Measurements from ENCODE around the gene VAMP3. TPM values are rescaled to one million over a fixed set of nuclear protein-coding genes. Genes with fewer than 3 reads are reported as not detected.

Gene VAMP3
- total and polyA plus RNA-seq, 9 donors = 50.4 to 220 (median 93.5) TPM

DNA sequence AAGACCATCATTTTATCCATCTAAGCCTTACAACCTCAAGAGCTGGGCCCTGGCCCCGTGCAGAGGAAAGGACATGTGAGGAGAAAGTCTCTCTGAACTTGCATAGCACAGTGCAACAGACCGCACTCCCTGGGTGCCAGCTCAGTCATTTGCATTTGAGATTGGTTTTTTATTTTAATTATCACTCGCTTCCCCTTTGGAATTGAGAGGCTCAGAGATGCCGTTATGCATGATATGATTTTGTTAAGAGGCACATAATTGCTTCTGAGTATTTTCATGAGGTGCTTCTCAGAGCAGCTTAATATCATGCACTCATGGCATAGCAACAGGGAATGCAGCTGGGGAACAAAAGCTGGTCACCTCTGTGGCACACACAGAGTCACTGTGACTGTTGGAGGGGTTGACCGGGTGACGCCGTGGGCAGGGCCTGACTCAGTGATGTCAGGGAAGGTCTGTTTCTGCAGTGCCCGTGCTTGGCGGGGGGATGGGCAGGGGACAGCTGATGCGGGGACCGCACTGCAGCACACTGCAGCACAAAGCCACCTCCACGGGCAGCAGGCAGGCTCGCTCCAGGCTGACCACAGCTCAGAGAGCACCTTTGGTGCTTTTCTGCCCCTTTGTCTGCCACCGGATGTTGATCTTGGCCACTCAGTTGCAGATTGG lies 43.2 kb upstream of the VAMP3 start:
- no peak for TF ChIP-seq EP300 (IDR thresholded peaks at IDR 0.05)
- TF ChIP-seq, protein P1, sequence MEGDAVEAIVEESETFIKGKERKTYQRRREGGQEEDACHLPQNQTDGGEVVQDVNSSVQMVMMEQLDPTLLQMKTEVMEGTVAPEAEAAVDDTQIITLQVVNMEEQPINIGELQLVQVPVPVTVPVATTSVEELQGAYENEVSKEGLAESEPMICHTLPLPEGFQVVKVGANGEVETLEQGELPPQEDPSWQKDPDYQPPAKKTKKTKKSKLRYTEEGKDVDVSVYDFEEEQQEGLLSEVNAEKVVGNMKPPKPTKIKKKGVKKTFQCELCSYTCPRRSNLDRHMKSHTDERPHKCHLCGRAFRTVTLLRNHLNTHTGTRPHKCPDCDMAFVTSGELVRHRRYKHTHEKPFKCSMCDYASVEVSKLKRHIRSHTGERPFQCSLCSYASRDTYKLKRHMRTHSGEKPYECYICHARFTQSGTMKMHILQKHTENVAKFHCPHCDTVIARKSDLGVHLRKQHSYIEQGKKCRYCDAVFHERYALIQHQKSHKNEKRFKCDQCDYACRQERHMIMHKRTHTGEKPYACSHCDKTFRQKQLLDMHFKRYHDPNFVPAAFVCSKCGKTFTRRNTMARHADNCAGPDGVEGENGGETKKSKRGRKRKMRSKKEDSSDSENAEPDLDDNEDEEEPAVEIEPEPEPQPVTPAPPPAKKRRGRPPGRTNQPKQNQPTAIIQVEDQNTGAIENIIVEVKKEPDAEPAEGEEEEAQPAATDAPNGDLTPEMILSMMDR (IDR thresholded peaks at IDR 0.05) = no peak
- TF ChIP-seq POLR2A (IDR thresholded peaks at IDR 0.05) = no peak
- no peak for DNase-seq
- Histone ChIP-seq H3K4me1 (ENCODE audit: insufficient read depth) (peaks cover 5% of the 10 kb centered on the region), H3K9me3 (no peaks in the 10 kb centered on the region), H3K36me3 (no peaks in the 10 kb centered on the region), H3K27me3 (no peaks in the 10 kb centered on the region), H3K27ac (no peak overlapping the region), H3K4me3 (no peak overlapping the region)
- intact Hi-C loops (cut with DNase I) = no loop called here
- 81 to 87% (median 86%) methylated on average over 14 of the region's 14 CpGs for WGBS, 3 donors

DNA sequence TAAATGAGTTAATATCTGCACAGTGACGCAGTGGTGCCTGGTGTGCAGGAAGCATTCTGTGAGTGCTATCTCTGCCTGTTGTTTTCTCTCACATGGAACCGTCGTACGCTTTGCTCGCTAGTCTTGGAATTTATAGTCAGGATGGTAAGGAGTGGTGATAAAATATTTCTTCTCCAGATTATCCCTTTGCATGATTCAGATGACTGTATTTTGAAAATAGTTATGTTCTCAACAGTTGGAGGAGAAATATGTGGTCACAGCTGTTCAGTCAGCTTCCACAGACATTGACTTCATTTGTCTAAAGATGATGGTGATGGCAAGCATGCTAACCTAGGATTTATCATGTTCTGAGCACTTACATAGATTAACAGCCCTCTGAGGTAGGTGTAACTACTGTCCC lies 41.3 kb upstream of the VAMP3 start:
- 68 to 80% (median 75%) methylated on average over 5 of the region's 5 CpGs for WGBS, 3 donors
- Histone ChIP-seq H3K9me3 (no peaks in the 10 kb centered on the region), H3K27me3 (no peaks in the 10 kb centered on the region)

DNA sequence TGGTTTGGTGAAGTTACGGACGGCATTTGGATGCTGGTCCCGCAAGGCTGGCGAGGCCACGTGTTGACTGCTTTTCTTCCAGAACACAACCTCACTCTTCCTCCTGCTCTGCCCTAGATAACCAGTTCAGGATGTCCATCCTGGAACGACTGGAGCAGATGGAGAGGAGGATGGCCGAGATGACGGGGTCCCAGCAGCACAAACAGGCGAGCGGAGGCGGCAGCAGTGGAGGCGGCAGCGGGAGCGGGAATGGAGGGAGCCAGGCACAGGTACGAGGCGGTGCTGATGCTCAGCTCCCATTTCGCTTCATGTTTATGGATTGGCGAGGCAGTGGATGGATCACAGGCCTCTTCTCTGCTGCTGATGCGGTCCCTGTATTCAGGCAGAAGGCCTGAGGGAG lies 38.8 kb upstream of the VAMP3 start:
- TF ChIP-seq, protein P1 (IDR thresholded peaks at IDR 0.05) = no peak
- TF ChIP-seq EP300 (IDR thresholded peaks at IDR 0.05) (no peak), POLR2A (IDR thresholded peaks at IDR 0.05) (no peak)
- intact Hi-C loops (cut with DNase I) = no loop called here
- Histone ChIP-seq H3K27ac (no peak overlapping the region), H3K27me3 (no peaks in the 10 kb centered on the region), H3K4me3 (no peak overlapping the region), H3K9me3 (no peaks in the 10 kb centered on the region), H3K36me3 (no peaks in the 10 kb centered on the region), H3K4me1 (ENCODE audit: insufficient read depth) (no peaks in the 10 kb centered on the region)
- WGBS, 3 donors = 88 to 91% (median 91%) methylated on average over 19 of the region's 19 CpGs
- DNase-seq = no peak

More for the DNA sequence above, 41.3 kb upstream of the VAMP3 start:
- Histone ChIP-seq H3K4me3 (no peak overlapping the region), H3K36me3 (no peaks in the 10 kb centered on the region), H3K27ac (no peak overlapping the region), H3K4me1 (ENCODE audit: insufficient read depth) (peaks cover 5% of the 10 kb centered on the region)
- DNase-seq = no peak
- TF ChIP-seq, protein P1 (IDR thresholded peaks at IDR 0.05) = no peak
- no peak for TF ChIP-seq EP300 (IDR thresholded peaks at IDR 0.05)
- TF ChIP-seq POLR2A (IDR thresholded peaks at IDR 0.05) = no peak
- intact Hi-C loops (cut with DNase I) = no loop called here

DNA sequence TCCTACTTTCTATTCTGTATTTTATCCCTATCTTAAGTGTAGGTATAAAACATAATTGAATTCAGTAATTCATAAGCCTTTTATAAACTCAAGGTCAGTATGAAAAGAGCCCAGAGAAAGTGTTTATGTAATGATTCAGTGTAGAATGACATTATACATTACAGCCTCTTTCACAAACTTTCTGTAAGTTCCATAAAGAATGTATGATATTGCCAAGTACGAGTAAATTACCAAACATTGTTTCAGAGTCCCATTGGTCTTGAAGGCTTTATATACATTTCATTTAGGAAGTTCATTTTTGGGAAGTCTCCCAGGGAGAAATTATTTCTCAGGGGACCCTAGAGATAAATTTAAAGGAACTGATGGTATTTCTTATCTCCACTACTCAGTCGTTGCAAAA lies 37.8 kb upstream of the VAMP3 start:
- no peak for DNase-seq
- TF ChIP-seq, protein P1 (IDR thresholded peaks at IDR 0.05) = no peak
- TF ChIP-seq EP300 (IDR thresholded peaks at IDR 0.05) (no peak), POLR2A (IDR thresholded peaks at IDR 0.05) (no peak)
- no peaks in the 10 kb centered on the region for H3K4me1 ChIP-seq (ENCODE audit: insufficient read depth)
- H3K27ac ChIP-seq = no peak overlapping the region
- H3K9me3 ChIP-seq = no peaks in the 10 kb centered on the region
- 67 to 72% (median 69%) methylated on average over 2 of the region's 2 CpGs for WGBS, 3 donors
- intact Hi-C loops (cut with DNase I) = no loop called here
- H3K36me3 ChIP-seq = no peaks in the 10 kb centered on the region
- no peaks in the 10 kb centered on the region for H3K27me3 ChIP-seq
- no peak overlapping the region for H3K4me3 ChIP-seq

Measured in ovary (tissue), 9 donors.